Neuronal stem cell (in vitro differentiated cells): ENCODE results near the gene POU2F2.
A peak's percentile ranks its signal among the peaks of the same experiment; 100 is the strongest.

Experiments
- DNase-seq: peaks from one replicate; pipeline ENCODE4 v3.0.0-alpha.2; 2013; ENCODE audit warnings: low spot score
- H2AFZ ChIP-seq: one replicate; pipeline ENCODE4 v1.6.1; 2013; ENCODE audit warnings: mild to moderate bottlenecking, low read length, inconsistent platforms
- H2AK5ac ChIP-seq: 2 replicates; pipeline ENCODE4 v1.6.1; 2013; ENCODE audit warnings: low read depth, mild to moderate bottlenecking, inconsistent platforms, low read length, moderate library complexity, mixed read lengths
- H2BK120ac ChIP-seq: 2 replicates; pipeline ENCODE4 v1.6.1; 2013; ENCODE audit warnings: low read depth, mild to moderate bottlenecking, inconsistent platforms, low read length, moderate library complexity, mixed read lengths
- H2BK12ac ChIP-seq: one replicate; pipeline ENCODE4 v1.6.1; 2013; ENCODE audit warnings: low read length, inconsistent platforms
- H2BK15ac ChIP-seq: 2 replicates; pipeline ENCODE4 v1.6.1; 2013; ENCODE audit warnings: mild to moderate bottlenecking, low read length, inconsistent platforms, mixed read lengths
- H2BK5ac ChIP-seq: one replicate; pipeline ENCODE4 v1.6.1; 2013; ENCODE audit warnings: inconsistent platforms, mild to moderate bottlenecking, low read length, moderate library complexity
- H3K14ac ChIP-seq: one replicate; pipeline ENCODE4 v1.6.1; 2013; ENCODE audit warnings: low read length, inconsistent platforms
- H3K18ac ChIP-seq: 2 replicates; pipeline ENCODE4 v1.6.1; 2013; ENCODE audit warnings: low read length, inconsistent platforms
- H3K23ac ChIP-seq: 2 replicates; pipeline ENCODE4 v1.6.1; 2013; ENCODE audit warnings: low read depth, mild to moderate bottlenecking, mixed read lengths, low read length, inconsistent platforms; ENCODE audit not compliant: poor library complexity
- H3K27ac ChIP-seq: replicated peaks from 3 replicates; pipeline ENCODE4 v1.5.1; 2013; ENCODE audit warnings: low read length, inconsistent platforms
- H3K27me3 ChIP-seq, 3 experiments: 2 replicates each; pipeline ENCODE4 v1.6.1; 2013; ENCODE audit warnings: low read length in 3 of 3, mild to moderate bottlenecking in 2 of 3, inconsistent platforms in 1 of 3, low read depth in 1 of 3, mixed read lengths in 1 of 3, moderate library complexity in 1 of 3; ENCODE audit not compliant: control insufficient read depth in 3 of 3, insufficient read depth in 3 of 3
- H3K36me3 ChIP-seq, 2 donors: replicated peaks in 1 of 2; 2 replicates each; pipeline ENCODE4 v1.6.1; 2013; ENCODE audit warnings: low read length in 2 of 2; ENCODE audit not compliant: control insufficient read depth in 2 of 2, insufficient read depth in 2 of 2
- H3K4ac ChIP-seq: 2 replicates; pipeline ENCODE4 v1.6.1; 2013; ENCODE audit warnings: inconsistent platforms, mild to moderate bottlenecking, low read length, moderate library complexity
- H3K4me1 ChIP-seq, 2 donors: 1 replicate in 1 of 2; 2 replicates in 1 of 2; pipeline ENCODE4 v1.6.1; 2013; ENCODE audit warnings: low read length in 2 of 2, low read depth in 1 of 2; ENCODE audit not compliant: control insufficient read depth in 2 of 2, insufficient read depth in 1 of 2
- H3K4me2 ChIP-seq: one replicate; pipeline ENCODE4 v1.6.1; 2013; ENCODE audit warnings: mild to moderate bottlenecking, low read length, inconsistent platforms; ENCODE audit not compliant: insufficient read depth, poor library complexity, severe bottlenecking
- H3K4me3 ChIP-seq, 2 donors: 2 replicates each; pipeline ENCODE4 v1.5.1; 2013; ENCODE audit warnings: low read length in 2 of 2, mild to moderate bottlenecking in 2 of 2, inconsistent platforms in 1 of 2, moderate library complexity in 1 of 2
- H3K79me1 ChIP-seq: one replicate; pipeline ENCODE4 v1.6.1; 2013; ENCODE audit warnings: low read depth, mild to moderate bottlenecking, inconsistent platforms, low read length, moderate library complexity
- H3K9ac ChIP-seq: one replicate; pipeline ENCODE4 v1.6.1; 2013; ENCODE audit warnings: mild to moderate bottlenecking, low read depth, low read length, inconsistent platforms; ENCODE audit not compliant: poor library complexity
- H3K9me3 ChIP-seq, 2 donors: replicated peaks in 1 of 2; 2 replicates each; pipeline versions ENCODE3 to v1.6.1; 2013; ENCODE audit warnings: low read length in 2 of 2, mild to moderate bottlenecking in 2 of 2, inconsistent platforms in 1 of 2, low read depth in 1 of 2, mixed read lengths in 1 of 2, moderate library complexity in 1 of 2; ENCODE audit not compliant: control insufficient read depth in 2 of 2, insufficient read depth in 1 of 2
- H4K8ac ChIP-seq: one replicate; pipeline ENCODE4 v1.6.1; 2013; ENCODE audit warnings: low read depth, mild to moderate bottlenecking, inconsistent platforms, low read length, moderate library complexity
- H4K91ac ChIP-seq: one replicate; pipeline ENCODE4 v1.6.1; 2013; ENCODE audit warnings: low read length, low read depth, mild to moderate bottlenecking, inconsistent platforms; ENCODE audit not compliant: poor library complexity
- WGBS, 2 donors: extraction: QIAGEN DNeasy Blood & Tissue Kit; methylation state at CpG; one replicate each; pipeline ENCODE4 v1.1.7; 2013; ENCODE audit warnings: missing lambda C conversion rate in 2 of 2, mixed read lengths in 1 of 2; ENCODE audit not compliant: insufficient read length in 2 of 2, insufficient replicate concordance in 1 of 2; ENCODE audit errors: extremely low coverage in 2 of 2; 5-methylcytosine and 5-hydroxymethylcytosine counted together

The POU2F2 gene

GRCh38 chr19:42066075-42066754 lies 66.0 kb downstream of the POU2F2 start:
- Histone ChIP-seq H2BK5ac (no peak overlapping the region), H3K14ac (peak overlapping the region; percentile 43), H3K23ac (no peak overlapping the region), H2BK12ac (no peak overlapping the region), H2AK5ac (no peak overlapping the region), H3K4me3 (no peak overlapping the region), H2BK15ac (no peak overlapping the region), H3K4me1 (peaks cover 18 to 26% of the 10 kb centered on the region in 2 donors), H3K27ac (no peak overlapping the region), H3K9ac (no peak overlapping the region), H2BK120ac (no peak overlapping the region), H4K91ac (peak overlapping the region; percentile 24), H3K27me3 (peaks cover 0 to 14% (median 0%) of the 10 kb centered on the region in 3 experiments), H3K9me3 (no peaks in the 10 kb centered on the region), H3K36me3 (peaks cover 0 to 25% of the 10 kb centered on the region in 2 donors), H3K4ac (no peak overlapping the region), H3K18ac (no peak overlapping the region), H4K8ac (peak overlapping the region; percentile 26), H2AFZ (no peak overlapping the region), H3K79me1 (peaks cover 8% of the 10 kb centered on the region), H3K4me2 (no peak overlapping the region)
- no peak for DNase-seq
- WGBS, 2 donors = no CpG with 5 or more reads among the region's 9 CpGs

GRCh38 chr19:42065511-42065910 lies 66.7 kb downstream of the POU2F2 start:
- H3K23ac ChIP-seq = peak overlapping the region; percentile 85
- no peak overlapping the region for H2BK120ac ChIP-seq
- H3K4me1 ChIP-seq = peaks cover 13 to 24% of the 10 kb centered on the region in 2 donors
- H3K36me3 ChIP-seq = peaks cover 0 to 27% of the 10 kb centered on the region in 2 donors
- no peak overlapping the region for H3K4ac ChIP-seq
- H2AFZ ChIP-seq = no peak overlapping the region
- H3K18ac ChIP-seq = peak overlapping the region; percentile 4
- peaks cover 0 to 14% (median 0%) of the 10 kb centered on the region in 3 experiments for H3K27me3 ChIP-seq
- H2BK12ac ChIP-seq = no peak overlapping the region
- H3K4me3 ChIP-seq = no peak overlapping the region
- H2BK15ac ChIP-seq = no peak overlapping the region
- H3K27ac ChIP-seq = no peak overlapping the region
- H3K9ac ChIP-seq = no peak overlapping the region
- no peak overlapping the region for H4K91ac ChIP-seq
- peak overlapping the region; percentile 18 for H2AK5ac ChIP-seq
- peaks cover 8% of the 10 kb centered on the region for H3K79me1 ChIP-seq
- H3K14ac ChIP-seq = no peak overlapping the region
- no peak overlapping the region for H2BK5ac ChIP-seq
- no peak overlapping the region for H4K8ac ChIP-seq
- no peaks in the 10 kb centered on the region for H3K9me3 ChIP-seq
- WGBS, 2 donors = no CpG with 5 or more reads among the region's 9 CpGs
- DNase-seq = no peak
- H3K4me2 ChIP-seq = no peak overlapping the region

- peaks cover 10 to 20% of the 10 kb centered on the region in 2 donors for H3K4me1 ChIP-seq
- peaks cover 0 to 28% of the 10 kb centered on the region in 2 donors for H3K36me3 ChIP-seq
- no peak overlapping the region for H2BK120ac ChIP-seq
- no peak overlapping the region for H2BK15ac ChIP-seq
- H2BK12ac ChIP-seq = no peak overlapping the region
- H4K8ac ChIP-seq = no peak overlapping the region
- peaks cover 8% of the 10 kb centered on the region for H3K79me1 ChIP-seq
- no peak overlapping the region for H3K18ac ChIP-seq
- H3K27me3 ChIP-seq = peaks cover 0 to 14% (median 0%) of the 10 kb centered on the region in 3 experiments
- peak overlapping the region; percentile 74 for H3K9ac ChIP-seq
- no peak overlapping the region for H2AFZ ChIP-seq
- no peak overlapping the region for H4K91ac ChIP-seq
- H2AK5ac ChIP-seq = no peak overlapping the region
- no peak for DNase-seq
- H3K9me3 ChIP-seq = no peaks in the 10 kb centered on the region
- peak overlapping the region; percentile 85 for H3K23ac ChIP-seq
- H2BK5ac ChIP-seq = no peak overlapping the region
- no peak overlapping the region for H3K14ac ChIP-seq
- WGBS, 2 donors = no CpG with 5 or more reads among the region's 13 CpGs
- H3K4me2 ChIP-seq = no peak overlapping the region
- no peak overlapping the region for H3K27ac ChIP-seq
- no peak overlapping the region for H3K4me3 ChIP-seq
- H3K4ac ChIP-seq = no peak overlapping the region
Measured at GRCh38 chr19:42065051-42065450, 67.2 kb downstream of the POU2F2 start.

- Histone ChIP-seq H2BK15ac (no peak overlapping the region), H2BK12ac (no peak overlapping the region), H3K4me3 (no peak overlapping the region), H4K8ac (no peak overlapping the region), H4K91ac (no peak overlapping the region), H3K79me1 (peaks cover 8% of the 10 kb centered on the region), H3K4me1 (peaks cover 10 to 14% of the 10 kb centered on the region in 2 donors), H3K27ac (no peak overlapping the region), H3K18ac (no peak overlapping the region), H3K27me3 (peaks cover 0 to 14% (median 0%) of the 10 kb centered on the region in 3 experiments), H3K9ac (no peak overlapping the region), H2AK5ac (no peak overlapping the region), H2BK5ac (no peak overlapping the region), H2BK120ac (no peak overlapping the region), H3K36me3 (peaks cover 0 to 28% of the 10 kb centered on the region in 2 donors), H3K23ac (no peak overlapping the region), H3K4ac (no peak overlapping the region), H3K9me3 (no peaks in the 10 kb centered on the region), H2AFZ (no peak overlapping the region), H3K4me2 (no peak overlapping the region), H3K14ac (no peak overlapping the region)
- no CpG with 5 or more reads among the region's 6 CpGs for WGBS, 2 donors
- no peak for DNase-seq
Measured at GRCh38 chr19:42064432-42064831, 67.8 kb downstream of the POU2F2 start.
